TTC549 (cell line): Measurements from ENCODE around the gene MRPL54.

Experiments
- FAIRE-seq: peaks from 2 replicates; lab custom pipeline; 2012; peaks lifted over from hg19 to GRCh38; lab: Jason Lieb, UNC

The MRPL54 gene

GRCh38 chr19:3785938-3786824 is 23.7 kb downstream of the MRPL54 start, which contains the start of gene MATK:
Gene MATK (minus strand): TSS chr19:3786381. CDS start chr19:3785135, 1,246 bp downstream.
- no peak for FAIRE-seq

GRCh38 chr19:3788996-3789778 is 26.7 kb downstream of the MRPL54 start:
- FAIRE-seq: no peak

GRCh38 chr19:3790209-3790734 is 27.8 kb downstream of the MRPL54 start:
- FAIRE-seq: no peak

- no peak for FAIRE-seq
These were observed 28.5 kb downstream of the MRPL54 start for GRCh38 chr19:3790941-3791340.

GRCh38 chr19:3792114-3792513 is 29.6 kb downstream of the MRPL54 start:
- FAIRE-seq: no peak

GRCh38 chr19:3793799-3794198 is 31.3 kb downstream of the MRPL54 start:
- no peak for FAIRE-seq

- FAIRE-seq: no peak
These were observed 33.9 kb downstream of the MRPL54 start for GRCh38 chr19:3796358-3796757.

GRCh38 chr19:3798137-3798536 is 35.7 kb downstream of the MRPL54 start:
- FAIRE-seq: no peak

- no peak for FAIRE-seq
These were observed 38.5 kb downstream of the MRPL54 start for GRCh38 chr19:3800996-3801395.

GRCh38 chr19:3801412-3802096 is 39.1 kb downstream of the MRPL54 start:
- no peak for FAIRE-seq

GRCh38 chr19:3803114-3803888 is 40.8 kb downstream of the MRPL54 start:
- FAIRE-seq: no peak

GRCh38 chr19:3803986-3804385 is 41.5 kb downstream of the MRPL54 start:
- no peak for FAIRE-seq

- FAIRE-seq: no peak
These were observed 41.9 kb downstream of the MRPL54 start for GRCh38 chr19:3804429-3804828.

- FAIRE-seq: no peak
These were observed 43.4 kb downstream of the MRPL54 start for GRCh38 chr19:3805859-3806258.

GRCh38 chr19:3807131-3807480 is 44.6 kb downstream of the MRPL54 start:
- no peak for FAIRE-seq

- no peak for FAIRE-seq
These were observed 45.3 kb downstream of the MRPL54 start for GRCh38 chr19:3807574-3808354.

- FAIRE-seq: no peak
These were observed 46.1 kb downstream of the MRPL54 start for GRCh38 chr19:3808420-3809143.

- FAIRE-seq: no peak
These were observed 47.6 kb downstream of the MRPL54 start for GRCh38 chr19:3809881-3810707.

- no peak for FAIRE-seq
These were observed 48.4 kb downstream of the MRPL54 start for GRCh38 chr19:3810708-3811355.
